Measurements from ENCODE around the gene MICA. TPM values are rescaled to one million over a fixed set of nuclear protein-coding genes. Genes with fewer than 3 reads are reported as not detected.
"Not testable (repeated sequence)": the region's sequence is repeated elsewhere in the genome, so short reads cannot be mapped to it uniquely, and the experiment has no call there.

Gene MICA
- total RNA-seq, 1 donor from 2014 or later, result 0.31 TPM

DNA sequence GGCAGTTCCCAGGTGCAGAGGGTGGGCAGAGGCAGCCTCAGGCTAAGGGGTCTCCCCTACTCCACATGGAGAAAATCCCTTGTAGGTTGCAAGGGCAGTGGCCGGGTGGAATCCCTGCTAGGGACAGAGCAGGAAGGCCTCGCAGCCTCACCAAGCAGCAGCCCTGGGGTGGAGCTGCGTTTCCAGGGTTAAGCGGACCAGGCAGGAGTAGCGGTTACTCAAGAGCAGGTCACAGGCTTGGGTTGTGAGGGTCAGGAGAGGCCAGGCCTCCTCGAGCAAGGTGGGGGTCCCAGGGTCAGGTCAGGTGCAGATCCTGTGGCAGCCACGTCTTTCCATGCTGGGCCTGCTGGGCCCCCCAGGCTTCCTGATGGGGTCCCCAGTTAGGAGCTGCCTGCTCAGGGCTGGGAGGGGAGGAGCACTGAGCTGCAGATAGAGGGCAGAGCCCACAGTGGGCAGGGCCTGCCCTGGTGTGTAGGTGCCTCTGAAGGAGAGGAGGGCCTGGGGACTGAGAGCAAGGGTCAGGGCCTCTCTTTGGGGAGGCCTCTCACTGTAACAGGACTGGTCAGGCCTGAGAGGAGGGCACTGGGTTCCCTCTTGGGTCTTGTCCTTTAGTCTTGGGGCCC is 10.9 kb downstream of the MICA start:
- not testable (repeated sequence) for DNase-seq

DNA sequence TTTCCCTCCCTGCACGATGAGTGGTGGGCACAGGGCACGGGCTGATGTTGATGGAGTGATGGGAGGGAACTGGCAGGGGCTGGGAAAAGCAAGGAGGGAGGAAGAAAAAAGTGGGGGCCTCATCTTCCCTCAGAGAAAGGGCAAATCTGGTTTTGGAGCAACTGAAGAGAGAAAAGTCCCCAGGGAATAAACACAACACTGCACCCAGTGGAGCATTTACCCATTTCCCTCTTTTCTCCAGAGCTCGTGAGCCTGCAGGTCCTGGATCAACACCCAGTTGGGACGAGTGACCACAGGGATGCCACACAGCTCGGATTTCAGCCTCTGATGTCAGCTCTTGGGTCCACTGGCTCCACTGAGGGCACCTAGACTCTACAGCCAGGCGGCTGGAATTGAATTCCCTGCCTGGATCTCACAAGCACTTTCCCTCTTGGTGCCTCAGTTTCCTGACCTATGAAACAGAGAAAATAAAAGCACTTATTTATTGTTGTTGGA is 11.4 kb downstream of the MICA start:
- DNase-seq, result no peak

DNA sequence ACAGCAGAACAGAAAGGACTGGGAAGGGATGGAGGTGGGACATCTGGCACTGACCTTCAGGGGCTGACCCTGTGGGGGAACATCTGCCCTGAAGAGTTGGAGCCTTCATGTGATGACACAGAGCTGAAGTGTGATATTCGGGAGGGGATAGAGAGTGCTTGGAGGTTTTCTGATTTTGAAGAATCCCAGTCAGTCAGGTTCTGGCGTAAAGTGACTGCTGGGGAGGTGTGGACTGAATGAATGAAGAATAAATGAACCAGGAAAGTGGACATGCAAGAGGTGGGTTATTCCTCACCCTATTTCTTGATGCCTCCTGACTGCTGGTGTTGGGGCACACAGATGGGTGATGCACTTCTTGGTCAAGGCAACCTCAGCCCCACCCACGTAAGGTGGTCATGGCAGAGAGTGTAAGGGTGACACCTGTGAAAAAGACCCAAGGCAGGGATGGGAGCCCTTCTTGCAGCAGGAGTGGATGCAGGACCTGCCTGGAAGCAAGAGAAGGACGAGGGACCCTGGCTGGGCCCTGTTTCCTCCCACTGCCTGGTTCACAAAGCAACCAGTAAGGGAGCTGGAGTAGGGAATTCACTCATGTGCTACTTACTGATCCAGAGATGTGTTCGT is 13.1 kb downstream of the MICA start:
- DNase-seq, result no peak

DNA sequence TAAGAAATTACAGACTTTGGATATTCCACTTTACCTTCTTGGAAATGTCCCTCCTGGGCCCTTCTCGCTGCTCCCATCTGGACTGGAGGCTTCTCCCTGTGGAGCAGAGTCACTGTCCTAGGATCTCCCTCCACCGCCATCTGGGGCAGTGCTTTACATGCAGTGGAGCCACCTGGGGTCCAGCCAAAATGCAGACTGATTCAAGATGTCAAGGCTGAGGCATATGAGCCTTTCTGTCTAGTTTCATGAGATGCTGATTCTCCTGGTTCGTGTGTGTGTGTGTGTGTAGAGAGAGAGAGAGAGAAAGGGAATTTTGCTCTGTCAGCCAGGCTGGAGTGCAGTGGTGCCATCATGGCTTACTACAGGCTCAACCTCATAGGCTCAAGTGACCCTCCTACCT is 14.9 kb downstream of the MICA start:
- DNase-seq, result no peak

DNA sequence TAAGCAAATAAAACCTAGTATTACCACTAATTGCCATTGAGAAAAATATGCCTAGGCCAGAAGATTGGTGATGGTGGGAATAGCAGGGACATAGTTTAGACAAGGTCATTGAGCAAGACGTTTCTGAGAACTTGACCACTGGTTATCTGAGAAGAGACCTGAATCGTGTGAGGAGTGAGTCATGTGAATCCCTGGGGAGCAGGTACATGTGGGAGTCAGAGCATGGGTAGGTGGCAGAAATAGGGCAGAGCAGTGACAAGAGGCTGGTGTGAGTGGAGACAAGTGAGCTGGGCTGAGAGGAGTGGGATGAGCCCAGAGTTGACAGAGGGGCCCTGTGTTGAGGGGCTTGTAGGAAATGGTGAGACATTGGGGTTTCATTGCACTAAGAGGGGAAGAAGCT is 16.4 kb downstream of the MICA start:
- no peak for DNase-seq

DNA sequence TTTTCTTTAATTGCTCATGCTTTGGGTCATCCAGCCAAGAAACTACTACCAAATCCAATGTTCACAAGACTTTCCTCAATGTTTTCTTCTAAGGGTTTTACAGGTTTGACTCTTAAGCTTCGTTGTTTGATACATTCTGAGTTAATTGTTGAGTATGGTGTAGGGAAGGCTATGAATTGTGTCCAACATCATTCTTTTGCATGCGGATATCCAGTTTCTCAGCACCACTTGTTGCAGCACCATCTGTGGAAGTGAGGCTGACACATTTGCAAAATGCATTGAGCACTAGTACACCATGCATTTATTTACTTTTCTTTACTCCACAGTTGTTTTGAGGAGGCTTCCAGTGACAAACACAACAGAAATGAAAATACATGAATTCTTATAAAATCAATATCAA is 17.2 kb downstream of the MICA start:
- DNase-seq, result no peak

DNA sequence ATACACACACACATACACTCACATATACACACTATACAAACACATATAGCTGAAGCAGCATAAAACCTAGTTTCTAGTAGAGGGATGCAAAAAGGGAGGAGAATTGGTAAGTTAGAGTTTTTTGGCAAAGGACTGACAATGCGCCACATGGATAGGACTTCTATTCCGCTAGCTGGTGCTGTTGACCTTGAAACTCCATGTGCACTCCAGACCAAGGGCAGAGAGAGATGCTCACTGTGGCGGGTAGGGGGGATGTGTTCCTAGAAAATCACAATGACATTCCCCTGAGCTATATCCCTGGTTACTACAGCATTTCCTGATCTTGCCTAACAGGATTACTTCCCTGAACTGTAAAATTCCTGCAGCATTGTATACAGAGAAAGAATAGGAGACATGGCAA is 19.2 kb downstream of the MICA start:
- no peak for DNase-seq

DNA sequence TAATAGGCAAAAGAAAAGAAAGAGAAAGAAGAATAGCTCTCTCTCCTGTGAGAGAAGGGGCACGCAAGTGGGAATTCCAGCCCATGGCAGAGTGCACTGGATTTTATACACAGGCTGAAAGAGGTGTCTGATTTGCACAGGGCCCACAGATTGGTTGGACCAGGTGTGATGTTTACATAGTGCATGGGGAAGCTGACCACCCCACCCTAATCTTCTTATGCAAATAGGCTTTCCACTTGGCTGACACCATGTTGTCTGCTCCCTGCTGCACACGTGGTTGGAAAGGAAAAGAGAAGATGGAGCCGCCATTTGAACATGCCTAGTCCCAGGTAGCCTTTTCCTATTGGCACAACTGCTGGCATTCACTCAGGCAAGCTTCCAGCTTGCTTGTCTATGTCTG is 20.2 kb downstream of the MICA start:
- DNase-seq, result no peak

DNA sequence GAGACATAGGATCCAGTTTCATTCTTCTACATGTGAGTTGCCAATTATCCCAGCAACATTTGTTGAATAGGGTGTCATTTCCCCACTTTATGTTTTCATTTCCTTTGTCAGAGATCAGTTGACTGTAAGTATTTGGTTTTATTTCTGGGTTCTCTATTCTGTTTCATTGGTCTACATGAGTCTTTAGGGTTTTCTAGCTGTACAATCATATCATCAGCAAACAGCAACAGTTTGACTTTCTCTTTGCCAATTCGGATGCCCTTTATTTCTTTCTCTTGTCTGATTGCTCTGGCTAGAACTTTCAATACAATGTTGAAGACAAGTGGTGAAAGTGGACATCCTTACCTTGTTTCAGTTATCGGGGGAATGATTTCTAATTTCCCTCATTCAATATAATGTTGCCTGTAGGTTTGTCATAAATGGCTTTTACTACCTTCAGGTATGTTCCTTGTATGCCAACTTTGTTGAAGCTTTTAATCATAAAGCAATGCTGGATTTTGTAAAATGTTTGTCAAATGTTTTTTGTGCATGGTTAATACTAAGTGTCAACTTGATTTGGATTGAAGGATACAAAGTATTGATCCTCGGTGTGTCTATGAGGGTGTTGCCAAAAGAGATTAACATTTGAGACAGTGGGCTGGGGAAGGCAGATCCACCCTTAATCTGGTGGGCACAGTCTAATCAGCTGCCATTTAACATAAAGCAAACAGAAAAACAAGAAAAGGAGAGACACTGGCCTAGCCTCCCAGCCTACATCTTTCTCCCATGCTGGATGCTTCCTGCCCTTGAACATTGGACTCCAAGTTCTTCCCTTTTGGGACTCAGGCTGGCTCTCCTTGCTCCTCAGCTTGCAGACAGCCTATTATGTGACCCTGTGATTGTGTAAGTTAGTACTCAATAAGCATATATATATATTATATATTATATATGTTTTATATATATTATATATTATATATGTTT is 23.3 kb downstream of the MICA start:
- no peak for DNase-seq

DNA sequence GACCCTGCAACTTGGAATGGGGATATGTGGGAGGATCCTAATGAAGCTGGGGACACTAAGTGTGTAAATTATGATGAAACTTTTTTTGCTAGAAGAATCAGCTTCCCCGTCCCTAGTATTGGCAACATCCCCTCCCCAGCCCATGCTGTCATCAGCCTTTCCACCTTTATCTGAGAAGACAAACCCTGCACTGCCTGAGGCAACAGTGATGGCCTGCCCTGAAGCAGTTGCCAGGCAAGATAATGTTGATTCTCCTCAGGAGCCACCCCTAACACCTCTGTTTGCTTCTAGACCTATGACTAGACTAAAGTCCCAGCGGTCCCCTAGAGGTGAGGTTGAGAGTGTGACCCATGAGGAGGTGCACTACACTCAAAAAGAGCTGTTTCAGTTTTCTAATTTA is 27.1 kb downstream of the MICA start:
- no peak for DNase-seq

DNA sequence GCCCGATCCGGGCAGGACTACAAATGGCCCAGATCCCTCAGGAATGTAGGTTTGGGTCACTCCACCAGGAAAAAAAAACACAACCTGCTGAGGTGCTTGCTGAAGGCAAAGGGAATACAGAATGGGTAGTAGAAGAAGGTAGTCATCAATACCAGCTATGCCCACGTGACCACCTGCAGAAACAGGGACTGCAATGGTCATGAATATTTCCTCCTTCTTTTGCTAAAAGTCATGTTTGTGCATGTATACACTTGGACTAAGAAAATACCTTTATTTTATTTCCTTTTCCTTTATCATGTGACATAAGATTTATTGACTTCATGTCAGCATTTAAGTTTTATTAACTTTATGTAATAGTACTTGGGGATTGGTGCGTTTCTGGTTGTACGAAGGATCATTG is 31.7 kb downstream of the MICA start:
- DNase-seq, result not testable (repeated sequence)

DNA sequence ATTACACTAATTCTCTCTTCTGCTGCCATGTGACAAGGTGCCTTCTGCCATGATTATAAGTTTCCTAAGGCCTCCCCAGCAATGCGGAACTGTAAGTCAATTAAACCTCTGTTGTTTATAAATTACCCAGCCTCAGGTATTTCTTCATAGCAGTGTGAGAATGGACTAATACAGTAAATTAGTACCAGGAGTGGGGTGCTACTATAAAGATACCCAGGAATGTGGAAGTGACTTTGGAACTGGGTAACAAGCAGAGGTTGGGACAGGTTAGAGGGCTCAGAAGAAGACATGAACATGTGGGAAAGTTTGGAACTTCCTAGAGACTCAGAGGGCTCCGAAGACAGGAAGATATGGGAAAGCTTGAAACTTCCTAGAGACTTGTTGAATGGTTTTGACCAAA is 34.8 kb downstream of the MICA start:
- DNase-seq, result no peak

DNA sequence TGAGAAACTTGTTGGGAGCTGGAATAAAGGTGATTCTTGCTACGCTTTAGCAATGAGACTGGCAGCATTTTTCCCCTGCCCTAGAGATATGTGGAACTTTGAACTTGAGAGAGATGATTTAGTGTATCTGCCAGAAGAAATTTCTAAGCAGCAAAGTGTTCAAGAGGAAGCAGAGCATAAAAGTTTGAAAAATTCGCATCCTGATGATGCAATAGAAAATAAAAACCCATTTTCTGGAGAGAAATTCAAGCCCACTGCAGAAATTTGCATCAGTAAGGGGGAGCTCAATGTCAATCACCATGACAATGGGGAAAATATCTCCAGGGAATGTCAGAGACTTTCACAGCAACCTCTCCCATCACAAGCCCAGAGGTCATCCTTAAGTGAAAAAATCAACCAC is 35.3 kb downstream of the MICA start:
- no peak for DNase-seq

DNA sequence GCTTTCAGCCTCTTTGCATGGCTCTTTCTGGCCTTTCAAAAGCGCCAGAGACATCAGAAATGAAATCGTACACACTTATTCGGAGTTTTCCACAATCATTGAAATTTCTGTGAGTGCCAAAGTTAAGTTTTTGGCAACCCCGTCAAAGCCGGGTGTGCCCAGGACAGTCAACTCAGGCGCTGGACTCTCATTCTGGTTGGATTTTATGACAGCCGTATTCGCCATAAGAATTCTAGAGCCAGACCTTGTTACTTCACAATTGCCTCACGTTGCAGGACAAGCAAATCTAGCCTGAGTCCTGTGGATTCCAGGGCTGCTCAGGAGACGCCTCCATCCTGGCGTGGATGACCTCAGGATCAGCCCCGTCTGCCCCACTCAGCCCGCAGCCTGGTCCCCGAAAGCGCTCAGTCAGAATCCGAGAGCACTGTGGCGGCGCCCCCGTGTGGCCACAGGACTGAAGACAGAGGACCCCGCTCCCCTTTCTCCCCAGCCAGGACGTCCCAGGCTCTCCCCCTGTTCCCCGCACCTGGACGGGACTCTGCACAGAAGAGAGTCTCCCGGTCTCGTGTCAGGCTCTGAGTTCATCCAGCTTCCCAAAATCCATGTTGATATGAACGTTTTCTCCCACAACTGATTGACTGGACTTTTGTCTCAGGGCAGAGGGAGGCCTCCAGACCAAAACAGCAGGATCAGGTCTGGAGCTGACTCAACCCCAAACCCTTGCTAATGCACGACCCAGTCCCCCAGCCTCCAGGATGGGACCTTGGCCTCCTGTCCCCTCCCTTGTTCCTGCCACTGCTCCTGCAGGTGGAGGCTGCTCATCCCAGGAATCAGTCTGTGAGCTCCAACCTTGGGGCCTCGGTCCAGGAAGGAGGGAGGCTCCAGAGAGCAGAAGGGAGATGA is 38.2 kb downstream of the MICA start:
- DNase-seq, result peak; percentile 51

DNA sequence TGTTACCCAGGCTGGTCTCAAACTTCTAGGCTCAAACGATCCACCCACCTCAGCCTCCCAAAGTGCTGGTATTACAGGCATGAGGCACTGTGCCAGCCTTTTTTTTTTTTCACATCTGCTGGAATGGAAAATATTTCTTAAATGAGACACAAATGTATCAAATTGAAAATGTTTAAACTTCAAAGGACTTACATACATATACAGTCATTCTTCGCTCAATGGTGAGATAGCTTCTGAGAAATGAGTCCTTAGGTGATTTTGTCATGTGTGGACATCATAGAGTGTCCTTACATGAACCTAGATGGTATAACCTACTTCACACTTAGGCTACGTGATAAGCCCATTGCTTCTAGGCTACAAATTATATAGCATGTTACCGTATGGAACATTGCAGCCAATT is 43.1 kb downstream of the MICA start:
- no peak for DNase-seq

DNA sequence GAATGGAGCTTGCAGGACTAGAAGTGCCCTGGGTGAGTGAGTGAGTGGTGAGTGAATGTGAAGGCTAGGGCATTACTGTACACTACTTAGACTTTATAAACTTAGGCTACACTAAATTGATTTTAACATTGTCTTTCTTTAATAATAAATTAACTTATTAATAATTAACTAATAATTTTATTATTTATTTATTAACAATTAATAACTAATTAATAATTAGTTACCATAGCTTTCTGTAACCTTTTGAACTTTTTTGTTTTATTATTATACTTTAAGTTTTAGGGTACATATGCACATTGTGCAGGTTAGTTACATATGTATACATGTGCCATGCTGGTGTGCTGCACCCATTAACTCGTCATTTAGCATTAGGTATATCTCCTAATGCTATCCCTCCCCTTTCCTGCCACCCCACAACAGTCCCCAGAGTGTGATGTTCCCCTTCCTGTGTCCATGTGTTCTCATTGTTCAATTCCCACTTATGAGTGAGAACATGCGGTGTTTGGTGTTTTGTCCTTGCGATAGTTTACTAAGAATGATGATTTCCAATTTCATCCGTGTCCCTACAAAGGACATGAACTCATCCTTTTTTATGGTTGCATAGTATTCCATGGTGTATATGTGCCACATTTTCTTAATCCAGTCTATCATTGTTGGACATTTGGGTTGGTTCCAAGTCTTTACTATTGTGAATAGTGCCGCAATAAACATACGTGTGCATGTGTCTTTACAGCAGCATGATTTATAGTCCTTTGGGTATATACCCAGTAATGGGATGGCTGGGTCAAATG is 43.8 kb downstream of the MICA start:
- DNase-seq, result not testable (repeated sequence)

DNA sequence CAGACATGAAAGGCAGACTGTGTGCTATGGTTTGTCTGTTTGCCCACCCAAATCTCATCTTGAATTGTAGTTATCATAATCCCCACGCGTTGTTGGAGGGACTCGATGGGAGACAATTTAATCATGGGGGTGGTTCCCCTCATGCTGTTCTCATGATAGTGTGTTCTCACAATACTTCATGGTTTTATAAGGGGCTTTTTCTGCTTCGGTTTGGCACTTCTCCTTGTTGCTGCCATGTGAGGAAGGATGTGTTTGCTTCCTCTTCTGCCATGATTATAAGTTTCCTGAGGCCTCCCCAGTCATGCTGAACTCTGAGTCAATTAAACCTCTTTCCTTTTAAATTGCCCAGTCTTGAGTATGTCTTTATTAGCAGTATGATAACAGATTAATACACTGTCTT is 47.4 kb downstream of the MICA start:
- no peak for DNase-seq

DNA sequence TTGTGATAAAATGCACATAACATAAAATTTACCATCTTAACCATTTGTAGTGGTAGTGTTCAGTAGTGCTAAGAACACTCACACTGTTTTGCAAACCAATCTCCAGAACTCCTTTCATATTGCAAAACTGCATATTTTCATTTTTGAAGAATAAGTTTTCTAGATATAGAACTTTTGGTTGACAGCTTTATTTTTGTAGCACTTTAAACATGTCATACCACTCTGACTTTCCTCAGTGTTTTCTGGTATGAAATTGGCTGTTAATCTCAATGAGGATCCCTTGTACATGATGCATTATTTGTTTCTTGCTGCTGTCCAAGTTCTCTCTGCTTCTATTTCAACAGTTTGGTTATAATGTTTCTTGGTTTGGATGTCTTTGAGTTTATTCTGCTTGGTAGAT is 49.5 kb downstream of the MICA start:
- DNase-seq, result no peak

DNA sequence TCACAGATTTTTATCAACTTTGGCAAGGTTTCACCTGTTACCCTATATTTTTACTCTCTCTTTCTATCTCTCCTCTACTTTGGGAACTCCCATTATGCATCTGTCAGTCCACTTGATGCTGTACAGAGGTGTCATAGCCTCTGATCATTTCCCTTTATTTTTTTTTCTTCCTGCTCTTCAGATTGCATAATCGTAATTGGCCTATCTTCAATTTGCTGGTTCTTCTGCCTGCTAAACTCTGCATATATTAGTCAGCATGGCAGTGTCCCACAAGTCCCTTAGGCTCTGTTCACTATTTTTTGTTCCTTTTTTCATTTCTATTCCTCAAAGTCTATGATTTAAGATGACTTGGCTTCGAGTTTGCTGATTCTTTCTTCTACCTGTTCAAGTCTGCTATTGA is 49.9 kb downstream of the MICA start:
- no peak for DNase-seq

DNA sequence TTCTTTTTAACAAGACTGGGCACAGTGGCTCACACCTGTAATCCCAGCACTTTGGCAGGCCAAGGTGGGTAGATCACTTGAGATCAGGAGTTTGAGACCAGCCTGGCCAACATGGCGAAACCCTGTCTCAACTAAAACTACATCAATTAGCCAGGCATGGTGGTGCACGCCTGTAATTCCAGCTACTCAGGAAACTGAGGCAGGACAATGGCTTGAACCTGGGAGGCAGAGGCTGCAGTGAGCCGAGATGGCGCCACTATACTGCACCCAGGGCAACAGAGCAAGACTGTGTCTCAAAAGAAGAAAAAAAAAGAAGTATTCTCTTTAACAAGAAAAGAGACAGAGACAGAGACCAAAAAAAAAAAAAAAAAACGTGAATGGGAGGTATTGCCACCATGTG is 56.5 kb downstream of the MICA start:
- not testable (repeated sequence) for DNase-seq

DNA sequence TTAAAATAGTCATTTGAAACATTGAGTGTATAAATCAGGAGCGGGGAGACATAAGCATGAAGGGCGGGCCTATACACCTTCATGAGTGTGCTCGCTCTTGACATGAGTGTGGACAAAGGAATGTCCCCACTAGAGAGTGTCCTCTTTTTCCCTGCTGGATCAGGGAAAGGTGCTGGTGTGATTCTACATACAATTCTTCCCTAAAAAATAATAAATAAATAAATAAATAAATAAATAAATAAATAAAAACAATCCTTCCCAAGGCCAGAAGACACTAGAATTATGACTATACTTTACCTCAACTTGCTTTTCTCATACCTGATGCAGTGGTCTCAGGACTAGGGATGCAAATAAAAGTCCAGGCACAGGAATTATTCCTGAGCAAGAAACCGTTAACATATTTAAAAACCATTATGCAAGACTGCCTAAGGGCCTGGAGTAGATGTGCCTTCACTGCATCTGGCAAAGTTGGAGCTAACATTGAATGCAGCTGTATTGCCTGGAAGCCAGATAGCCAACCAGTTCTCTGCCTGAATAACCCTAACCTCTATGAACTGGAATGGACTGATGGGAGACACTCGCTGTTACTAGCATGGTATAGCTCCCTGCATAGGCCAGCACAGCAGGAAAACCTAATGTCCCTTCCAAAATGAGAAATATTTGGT is 57.1 kb downstream of the MICA start:
- no peak for DNase-seq

Data from occipital lobe (tissue), 2 donors.